Ovary (tissue), 3 donors: ENCODE data around the gene NFIA.

Source experiments
- POLR2A ChIP-seq: fragments of 450-650 bp; IDR thresholded peaks from one replicate; pipeline ENCODE4 v1.6.1; 2017; ENCODE audit warnings: antibody characterized with exemption, mild to moderate bottlenecking, moderate library complexity
- TF ChIP-seq, protein P1 (sequence below), 3 donors: fragments of 450-650 bp in 2 of 3; fragments of 200-600 bp in 1 of 3; IDR thresholded peaks; one replicate each; pipeline versions ENCODE4 v1.5.1 to v1.8.0; 2016 to 2022; ENCODE audit warnings: antibody characterized with exemption in 3 of 3, mild to moderate bottlenecking in 1 of 3
- donor health status: DM: no; HTN: no; CAD: no.

GRCh38 chr1:61142043-61142440 is 59.7 kb downstream of the NFIA start:
- TF ChIP-seq, protein P1, sequence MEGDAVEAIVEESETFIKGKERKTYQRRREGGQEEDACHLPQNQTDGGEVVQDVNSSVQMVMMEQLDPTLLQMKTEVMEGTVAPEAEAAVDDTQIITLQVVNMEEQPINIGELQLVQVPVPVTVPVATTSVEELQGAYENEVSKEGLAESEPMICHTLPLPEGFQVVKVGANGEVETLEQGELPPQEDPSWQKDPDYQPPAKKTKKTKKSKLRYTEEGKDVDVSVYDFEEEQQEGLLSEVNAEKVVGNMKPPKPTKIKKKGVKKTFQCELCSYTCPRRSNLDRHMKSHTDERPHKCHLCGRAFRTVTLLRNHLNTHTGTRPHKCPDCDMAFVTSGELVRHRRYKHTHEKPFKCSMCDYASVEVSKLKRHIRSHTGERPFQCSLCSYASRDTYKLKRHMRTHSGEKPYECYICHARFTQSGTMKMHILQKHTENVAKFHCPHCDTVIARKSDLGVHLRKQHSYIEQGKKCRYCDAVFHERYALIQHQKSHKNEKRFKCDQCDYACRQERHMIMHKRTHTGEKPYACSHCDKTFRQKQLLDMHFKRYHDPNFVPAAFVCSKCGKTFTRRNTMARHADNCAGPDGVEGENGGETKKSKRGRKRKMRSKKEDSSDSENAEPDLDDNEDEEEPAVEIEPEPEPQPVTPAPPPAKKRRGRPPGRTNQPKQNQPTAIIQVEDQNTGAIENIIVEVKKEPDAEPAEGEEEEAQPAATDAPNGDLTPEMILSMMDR (IDR thresholded peaks at IDR 0.05) = no peak
- TF ChIP-seq POLR2A = no peak
